GM18909 (cell line): ENCODE results near the gene AR.

Source experiments
- ATAC-seq: cut with Tn5 transposase; IDR thresholded peaks from one replicate; pipeline ENCODE4 v1.9.1; 2021; ENCODE audit warnings: mild to moderate bottlenecking; ENCODE audit not compliant: unreplicated experiment, poor library complexity

AR gene

DNA sequence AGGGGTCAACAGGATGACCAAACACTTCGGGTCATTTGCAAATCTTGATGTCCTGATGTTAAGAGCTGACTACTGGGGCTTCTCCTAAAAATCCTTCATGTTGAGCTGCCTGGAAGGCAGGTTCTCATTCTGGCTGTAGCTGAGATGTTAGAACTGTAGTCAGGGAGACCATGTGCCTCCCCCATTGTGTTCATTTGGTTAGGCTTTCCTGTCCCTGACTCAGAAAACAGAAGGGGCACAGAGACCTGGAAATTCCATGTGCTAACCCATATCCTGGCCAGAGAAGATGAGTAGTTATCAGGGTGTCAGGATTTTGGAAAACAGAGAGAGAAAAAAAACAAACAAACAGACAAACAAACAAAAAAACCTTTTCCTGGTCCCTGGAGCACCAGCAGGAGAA is 177.5 kb downstream of the AR start:
- ATAC-seq: no peak

DNA sequence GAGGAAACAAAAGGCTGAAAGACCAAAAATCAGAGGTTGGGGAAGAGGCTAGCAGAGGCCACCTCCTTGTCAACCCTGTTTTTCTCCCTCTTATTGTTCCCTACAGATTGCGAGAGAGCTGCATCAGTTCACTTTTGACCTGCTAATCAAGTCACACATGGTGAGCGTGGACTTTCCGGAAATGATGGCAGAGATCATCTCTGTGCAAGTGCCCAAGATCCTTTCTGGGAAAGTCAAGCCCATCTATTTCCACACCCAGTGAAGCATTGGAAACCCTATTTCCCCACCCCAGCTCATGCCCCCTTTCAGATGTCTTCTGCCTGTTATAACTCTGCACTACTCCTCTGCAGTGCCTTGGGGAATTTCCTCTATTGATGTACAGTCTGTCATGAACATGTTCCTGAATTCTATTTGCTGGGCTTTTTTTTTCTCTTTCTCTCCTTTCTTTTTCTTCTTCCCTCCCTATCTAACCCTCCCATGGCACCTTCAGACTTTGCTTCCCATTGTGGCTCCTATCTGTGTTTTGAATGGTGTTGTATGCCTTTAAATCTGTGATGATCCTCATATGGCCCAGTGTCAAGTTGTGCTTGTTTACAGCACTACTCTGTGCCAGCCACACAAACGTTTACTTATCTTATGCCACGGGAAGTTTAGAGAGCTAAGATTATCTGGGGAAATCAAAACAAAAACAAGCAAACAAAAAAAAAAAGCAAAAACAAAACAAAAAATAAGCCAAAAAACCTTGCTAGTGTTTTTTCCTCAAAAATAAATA is 179.9 kb downstream of the AR start:
- no peak for ATAC-seq

DNA sequence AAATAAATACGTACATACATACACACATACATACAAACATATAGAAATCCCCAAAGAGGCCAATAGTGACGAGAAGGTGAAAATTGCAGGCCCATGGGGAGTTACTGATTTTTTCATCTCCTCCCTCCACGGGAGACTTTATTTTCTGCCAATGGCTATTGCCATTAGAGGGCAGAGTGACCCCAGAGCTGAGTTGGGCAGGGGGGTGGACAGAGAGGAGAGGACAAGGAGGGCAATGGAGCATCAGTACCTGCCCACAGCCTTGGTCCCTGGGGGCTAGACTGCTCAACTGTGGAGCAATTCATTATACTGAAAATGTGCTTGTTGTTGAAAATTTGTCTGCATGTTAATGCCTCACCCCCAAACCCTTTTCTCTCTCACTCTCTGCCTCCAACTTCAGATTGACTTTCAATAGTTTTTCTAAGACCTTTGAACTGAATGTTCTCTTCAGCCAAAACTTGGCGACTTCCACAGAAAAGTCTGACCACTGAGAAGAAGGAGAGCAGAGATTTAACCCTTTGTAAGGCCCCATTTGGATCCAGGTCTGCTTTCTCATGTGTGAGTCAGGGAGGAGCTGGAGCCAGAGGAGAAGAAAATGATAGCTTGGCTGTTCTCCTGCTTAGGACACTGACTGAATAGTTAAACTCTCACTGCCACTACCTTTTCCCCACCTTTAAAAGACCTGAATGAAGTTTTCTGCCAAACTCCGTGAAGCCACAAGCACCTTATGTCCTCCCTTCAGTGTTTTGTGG is 180.7 kb downstream of the AR start:
- no peak for ATAC-seq

DNA sequence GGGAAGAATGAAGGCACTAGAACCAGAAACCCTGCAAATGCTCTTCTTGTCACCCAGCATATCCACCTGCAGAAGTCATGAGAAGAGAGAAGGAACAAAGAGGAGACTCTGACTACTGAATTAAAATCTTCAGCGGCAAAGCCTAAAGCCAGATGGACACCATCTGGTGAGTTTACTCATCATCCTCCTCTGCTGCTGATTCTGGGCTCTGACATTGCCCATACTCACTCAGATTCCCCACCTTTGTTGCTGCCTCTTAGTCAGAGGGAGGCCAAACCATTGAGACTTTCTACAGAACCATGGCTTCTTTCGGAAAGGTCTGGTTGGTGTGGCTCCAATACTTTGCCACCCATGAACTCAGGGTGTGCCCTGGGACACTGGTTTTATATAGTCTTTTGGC is 181.7 kb downstream of the AR start:
- no peak for ATAC-seq

DNA sequence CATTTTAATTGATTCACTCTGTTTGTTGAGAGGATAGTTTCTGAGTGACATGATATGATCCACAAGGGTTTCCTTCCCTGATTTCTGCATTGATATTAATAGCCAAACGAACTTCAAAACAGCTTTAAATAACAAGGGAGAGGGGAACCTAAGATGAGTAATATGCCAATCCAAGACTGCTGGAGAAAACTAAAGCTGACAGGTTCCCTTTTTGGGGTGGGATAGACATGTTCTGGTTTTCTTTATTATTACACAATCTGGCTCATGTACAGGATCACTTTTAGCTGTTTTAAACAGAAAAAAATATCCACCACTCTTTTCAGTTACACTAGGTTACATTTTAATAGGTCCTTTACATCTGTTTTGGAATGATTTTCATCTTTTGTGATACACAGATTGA is 182.2 kb downstream of the AR start:
- no peak for ATAC-seq

DNA sequence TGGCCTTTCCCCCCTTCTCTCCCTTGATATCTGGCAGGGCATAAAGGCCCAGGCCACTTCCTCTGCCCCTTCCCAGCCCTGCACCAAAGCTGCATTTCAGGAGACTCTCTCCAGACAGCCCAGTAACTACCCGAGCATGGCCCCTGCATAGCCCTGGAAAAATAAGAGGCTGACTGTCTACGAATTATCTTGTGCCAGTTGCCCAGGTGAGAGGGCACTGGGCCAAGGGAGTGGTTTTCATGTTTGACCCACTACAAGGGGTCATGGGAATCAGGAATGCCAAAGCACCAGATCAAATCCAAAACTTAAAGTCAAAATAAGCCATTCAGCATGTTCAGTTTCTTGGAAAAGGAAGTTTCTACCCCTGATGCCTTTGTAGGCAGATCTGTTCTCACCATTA is 183.8 kb downstream of the AR start:
- ATAC-seq: no peak

DNA sequence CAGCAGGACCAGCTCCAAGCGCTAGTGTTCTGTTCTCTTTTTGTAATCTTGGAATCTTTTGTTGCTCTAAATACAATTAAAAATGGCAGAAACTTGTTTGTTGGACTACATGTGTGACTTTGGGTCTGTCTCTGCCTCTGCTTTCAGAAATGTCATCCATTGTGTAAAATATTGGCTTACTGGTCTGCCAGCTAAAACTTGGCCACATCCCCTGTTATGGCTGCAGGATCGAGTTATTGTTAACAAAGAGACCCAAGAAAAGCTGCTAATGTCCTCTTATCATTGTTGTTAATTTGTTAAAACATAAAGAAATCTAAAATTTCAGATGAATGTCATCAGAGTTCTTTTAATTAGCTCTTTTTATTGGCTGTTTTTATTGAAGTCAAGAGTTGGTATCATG is 186.5 kb downstream of the AR start:
- no peak for ATAC-seq

DNA sequence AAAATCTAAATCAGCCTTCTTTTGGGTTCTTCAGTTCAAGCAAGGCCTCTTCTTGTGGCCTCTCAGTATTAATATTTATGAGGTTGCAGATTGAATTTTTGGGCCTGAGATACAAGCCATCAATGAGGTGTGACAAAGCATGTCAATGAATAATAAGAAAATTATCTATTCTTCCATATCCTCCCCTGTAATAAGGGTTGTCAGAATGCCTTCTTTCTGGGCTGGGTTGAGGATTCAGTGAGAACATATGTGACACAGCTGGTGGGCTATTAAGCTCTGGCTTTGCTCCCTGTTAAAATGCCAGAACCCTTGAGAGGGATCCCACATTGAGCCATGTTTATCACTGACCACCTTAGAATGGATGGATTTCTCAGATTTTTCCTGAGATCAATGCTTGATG is 187.2 kb downstream of the AR start:
- ATAC-seq: no peak

DNA sequence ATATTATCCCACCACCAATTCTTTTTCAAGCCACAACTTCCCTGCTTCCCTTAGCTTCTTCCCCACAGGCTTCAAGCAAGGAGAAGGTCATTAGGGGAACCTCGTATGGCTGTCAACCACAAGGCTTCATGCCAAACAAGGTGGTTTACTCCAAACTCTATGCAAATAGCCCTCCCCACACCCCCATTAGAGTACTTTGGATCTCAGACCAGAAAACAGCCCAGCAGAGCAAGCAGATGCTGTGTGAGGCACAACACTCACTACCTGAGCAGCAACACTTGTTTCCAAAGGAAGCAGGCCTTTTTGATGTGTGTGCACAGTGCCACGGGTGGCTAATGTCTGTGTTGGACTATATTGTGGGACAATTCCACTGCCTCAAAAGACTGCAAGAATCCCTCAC is 189.0 kb downstream of the AR start:
- no peak for ATAC-seq

DNA sequence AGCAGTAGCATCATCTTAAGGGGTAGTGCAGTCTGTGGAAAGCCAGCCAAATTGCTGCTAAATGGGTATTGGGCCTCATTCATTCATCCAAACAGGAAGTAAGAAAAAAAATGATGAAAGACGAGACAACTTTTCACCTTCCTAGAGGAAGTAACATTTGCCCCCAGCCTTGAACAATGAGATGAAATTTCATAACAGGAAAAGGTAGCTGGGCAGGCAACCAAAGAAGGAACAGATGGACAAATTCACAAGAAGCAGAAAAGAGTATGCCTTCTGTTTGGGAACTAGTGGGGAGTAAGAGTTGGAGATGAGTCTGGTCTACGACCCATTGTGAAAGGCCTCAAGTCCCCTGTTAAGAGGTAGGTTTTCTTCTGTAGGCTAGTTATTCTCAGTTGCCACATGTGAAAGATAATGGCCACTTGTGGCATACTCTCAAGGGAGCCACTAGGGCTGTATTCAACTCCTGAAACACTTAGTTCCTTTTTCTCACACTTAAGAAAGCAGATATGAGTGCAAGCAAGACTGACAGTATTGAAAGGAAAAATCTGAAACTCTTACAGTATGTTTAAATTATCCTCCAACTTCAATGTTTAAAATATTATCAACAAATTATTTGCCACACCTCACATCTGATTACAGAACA is 190.4 kb downstream of the AR start:
- no peak for ATAC-seq

DNA sequence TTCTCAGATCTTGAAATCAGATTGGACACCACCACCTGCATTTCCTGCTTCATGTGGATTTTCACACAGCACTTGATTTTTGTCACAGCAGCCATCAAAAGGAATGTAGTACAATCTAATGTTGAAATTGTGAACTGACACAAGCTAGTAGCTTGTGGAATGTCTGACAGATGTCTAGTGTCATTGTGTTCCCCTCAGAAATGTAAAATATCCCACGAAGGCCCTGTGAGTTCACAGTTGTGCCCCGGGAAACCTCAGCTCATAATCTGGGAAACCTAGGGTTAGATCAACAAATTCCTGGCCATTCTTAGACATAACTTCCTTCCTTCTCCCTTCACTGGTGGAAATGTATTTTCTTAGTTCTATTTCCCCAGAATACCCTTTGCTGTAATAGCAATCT is 205.7 kb downstream of the AR start:
- no peak for ATAC-seq

DNA sequence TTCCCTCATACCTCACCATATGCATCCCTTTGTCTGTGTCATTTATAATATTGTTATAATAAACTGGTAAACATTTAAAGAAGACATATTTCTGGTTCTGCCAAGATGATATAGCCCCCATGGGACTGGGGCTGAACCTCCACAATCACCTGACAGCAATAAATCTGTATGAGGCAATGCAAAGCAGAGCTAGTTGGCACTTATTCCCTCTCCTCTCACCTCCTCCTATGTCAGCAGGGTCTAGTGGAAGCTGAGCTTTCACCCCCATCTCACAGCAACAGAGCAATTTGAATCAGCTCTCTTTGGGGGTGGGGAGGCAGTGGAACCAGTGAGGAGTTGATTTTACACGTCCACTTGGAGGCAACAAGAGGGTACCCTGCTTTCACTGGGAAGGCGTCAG is 206.9 kb downstream of the AR start:
- no peak for ATAC-seq

DNA sequence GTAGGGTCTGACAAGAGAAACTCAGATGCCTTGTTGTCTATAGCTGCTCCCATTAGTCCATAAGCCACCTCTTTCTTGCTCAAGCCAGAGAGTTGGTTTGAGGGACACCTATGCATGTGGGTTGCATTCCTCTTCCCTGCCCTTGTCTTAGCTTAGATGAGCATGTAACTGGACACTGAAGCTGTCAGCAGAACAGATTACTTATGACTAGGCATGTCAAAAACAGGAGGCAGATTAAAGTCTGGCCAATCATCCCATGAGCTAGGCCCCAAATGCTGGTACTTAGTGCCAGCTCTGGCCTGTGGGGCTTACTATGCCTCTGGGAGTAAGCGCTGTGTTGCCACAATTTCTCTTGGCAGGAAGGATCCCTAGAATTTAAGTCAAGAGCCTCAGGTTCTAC is 215.2 kb downstream of the AR start:
- no peak for ATAC-seq

DNA sequence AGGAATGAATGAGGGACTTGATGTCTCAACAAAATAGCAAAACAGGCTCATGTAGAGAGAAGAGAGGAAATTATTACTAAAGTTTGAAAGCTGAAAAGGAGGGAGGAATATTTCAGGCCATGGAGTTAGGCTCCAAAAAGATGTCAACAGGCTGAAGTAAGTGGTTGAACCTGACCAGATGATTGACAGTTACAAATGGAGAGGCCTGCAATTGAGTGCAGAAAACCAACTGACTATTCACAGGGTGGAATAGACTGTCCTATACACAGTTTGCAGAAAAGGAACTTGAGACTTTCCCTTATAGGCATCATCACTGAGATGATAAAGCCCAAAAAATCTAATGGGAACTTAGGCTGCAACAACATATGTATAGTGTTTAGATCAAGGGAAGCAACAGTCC is 233.3 kb downstream of the AR start:
- ATAC-seq: no peak

DNA sequence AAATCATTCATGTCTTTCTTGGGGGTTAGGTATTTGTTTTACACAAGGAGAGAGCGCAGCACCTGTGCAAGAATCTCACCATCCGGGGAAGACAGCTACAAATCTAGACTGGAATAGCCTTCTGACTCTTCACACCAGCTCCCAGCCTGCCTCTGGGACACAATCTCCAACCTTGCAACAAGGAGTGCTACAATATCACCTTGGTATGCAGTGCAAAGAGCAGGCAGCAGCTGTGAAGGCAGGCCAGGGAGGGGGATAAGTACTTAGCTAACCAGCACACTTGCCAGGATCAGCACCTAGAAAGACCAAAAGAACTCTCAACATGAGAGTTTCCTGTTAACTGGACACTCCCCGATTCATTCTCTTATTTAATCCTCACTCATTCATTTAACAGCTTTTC is 235.3 kb downstream of the AR start:
- ATAC-seq: no peak
